WTC11 (cell line): ENCODE measurements around the gene C1QTNF8.

Experiments
- ATF2 ChIP-seq: sonication (generic); formaldehyde crosslinking; IDR thresholded peaks from 2 replicates; pipeline ENCODE4 v1.8.1; 2022; ENCODE audit warnings: low read depth, missing genetic modification reagents, borderline replicate concordance
- CBFB ChIP-seq: sonication (generic); formaldehyde crosslinking; IDR thresholded peaks from 2 replicates; pipeline ENCODE4 v1.8.1; 2022; ENCODE audit warnings: mild to moderate bottlenecking, low read depth, missing genetic modification reagents
- CREM ChIP-seq: sonication (generic); formaldehyde crosslinking; IDR thresholded peaks from 2 replicates; pipeline ENCODE4 v1.8.1; 2022; ENCODE audit warnings: mild to moderate bottlenecking, missing genetic modification reagents, moderate library complexity
- CTCF ChIP-seq: fragments of 200-600 bp; IDR thresholded peaks from 2 replicates; pipeline ENCODE4 v1.8.0; 2022; ENCODE audit warnings: antibody characterized with exemption
- EMX1 ChIP-seq: fragments of 250-450 bp; sonication (Bioruptor Pico); IDR thresholded peaks from 2 replicates; pipeline ENCODE4 v1.8.0; 2021; ENCODE audit warnings: mild to moderate bottlenecking
- ESRRA ChIP-seq: sonication (generic); formaldehyde crosslinking; IDR thresholded peaks from 2 replicates; pipeline ENCODE4 v1.8.1; 2022; ENCODE audit warnings: mild to moderate bottlenecking, missing genetic modification reagents, borderline replicate concordance
- ETV6 ChIP-seq: sonication (generic); formaldehyde crosslinking; IDR thresholded peaks from 2 replicates; pipeline ENCODE4 v1.8.1; 2022; ENCODE audit warnings: mild to moderate bottlenecking, missing genetic modification reagents
- MAX ChIP-seq: sonication (generic); formaldehyde crosslinking; IDR thresholded peaks from 2 replicates; pipeline ENCODE4 v1.8.0; 2022; ENCODE audit warnings: mild to moderate bottlenecking, missing genetic modification reagents
- NR1H2 ChIP-seq: sonication (generic); formaldehyde crosslinking; IDR thresholded peaks from 2 replicates; pipeline ENCODE4 v1.9.0; 2021; ENCODE audit warnings: mild to moderate bottlenecking, moderate library complexity, missing genetic modification reagents
- NR2C2 ChIP-seq: sonication (generic); formaldehyde crosslinking; IDR thresholded peaks from 2 replicates; pipeline ENCODE4 v1.8.0; 2022; ENCODE audit warnings: mild to moderate bottlenecking, missing genetic modification reagents
- PREB ChIP-seq: sonication (generic); formaldehyde crosslinking; IDR thresholded peaks from 2 replicates; pipeline ENCODE4 v1.8.1; 2022; ENCODE audit warnings: mild to moderate bottlenecking, missing genetic modification reagents, moderate library complexity, borderline replicate concordance
- TEAD4 ChIP-seq: sonication (generic); formaldehyde crosslinking; IDR thresholded peaks from 2 replicates; pipeline ENCODE4 v1.8.0; 2022; ENCODE audit warnings: mild to moderate bottlenecking, missing genetic modification reagents
- ZMAT4 ChIP-seq: fragments of 250-450 bp; sonication (Bioruptor Pico); IDR thresholded peaks from 2 replicates; pipeline ENCODE4 v1.9.0; 2021; ENCODE audit warnings: mild to moderate bottlenecking

- no peak for TF ChIP-seq ZMAT4 (CRISPR knock-in tag)
- TF ChIP-seq CTCF: no peak
- TF ChIP-seq PREB: no peak
- TF ChIP-seq MAX: no peak
- no peak for TF ChIP-seq ATF2 (CRISPR knock-in tag)
- no peak for TF ChIP-seq TEAD4
- no peak for TF ChIP-seq CBFB
- no peak for TF ChIP-seq NR2C2 (CRISPR knock-in tag)
- no peak for TF ChIP-seq EMX1 (CRISPR knock-in tag)
- no peak for TF ChIP-seq ETV6 (CRISPR knock-in tag)
- no peak for TF ChIP-seq ESRRA (CRISPR knock-in tag)
- TF ChIP-seq CREM: no peak
- TF ChIP-seq NR1H2 (CRISPR knock-in tag): no peak
Measured at GRCh38 chr16:1142911-1143310, 46.9 kb upstream of the C1QTNF8 start.
